HCT116 (cell line): ENCODE measurements around the gene CD8B2. TPM values are rescaled to one million over a fixed set of nuclear protein-coding genes. Genes with fewer than 3 reads are reported as not detected.

Experiments used
- ATAC-seq: fragments of 200-7000 bp; cut with Tn5 transposase; 2 replicates; pipeline ENCODE4 v1.9.1; 2020; ENCODE audit warnings: mild to moderate bottlenecking, moderate library complexity
- BruUV-seq: library from RNA; stranded (reverse); fragments of 400-500 nt; replicated peaks from 2 replicates; lab custom pipeline; 2021; lab: Mats Ljungman, UMichigan
- CTCF ChIA-PET: fragments of 300-600 bp; sonication (Branson Sonifier 250); formaldehyde crosslinking; loops from one replicate; lab custom pipeline; 2021; ENCODE audit warnings: antibody characterized with exemption; lab: Charles Lee
- POLR2A ChIA-PET: fragments of 300-600, 350-600 bp; sonication (Branson Sonifier 250); formaldehyde crosslinking; loops from one replicate; lab custom pipeline; 2021; ENCODE audit warnings: antibody characterized with exemption; lab: Charles Lee
- RAD21 ChIA-PET, 2 experiments: fragments of 300-600 bp; sonication (Branson Sonifier 250); formaldehyde crosslinking; loops; one replicate each; lab custom pipeline; 2023; ENCODE audit warnings: low total read pairs in 2 of 2; ENCODE audit not compliant: uncharacterized antibody in 2 of 2, unreplicated experiment in 2 of 2, low non-redundant PET in 1 of 2; lab: Charles Lee
- DNase-seq: peaks from one replicate; pipeline ENCODE4 v3.0.0-alpha.2; 2010; ENCODE audit warnings: low read depth, low spot score
- H2AFZ ChIP-seq: fragments of 200-600 bp; shearing (Covaris generic), sonication (generic); 2 replicates; pipeline ENCODE4 v1.6.1; 2017; ENCODE audit warnings: low read depth, mixed run types, mixed read lengths, antibody characterized with exemption, low read length; ENCODE audit not compliant: poor library complexity, severe bottlenecking
- H3K27ac ChIP-seq: 2 replicates; pipeline ENCODE4 v1.5.1; 2012; ENCODE audit warnings: low read depth, low read length
- H3K27me3 ChIP-seq: fragments of 200-600 bp; sonication (generic); 2 replicates; pipeline ENCODE4 v1.6.1; 2016; ENCODE audit warnings: mixed run types, low read length, mixed read lengths; ENCODE audit not compliant: insufficient read depth
- H3K36me3 ChIP-seq, 2 experiments: fragments of 200-500 bp in 1 of 2; fragments of 200-600 bp in 1 of 2; sonication (Bioruptor generic) in 1 of 2; sonication (generic) in 1 of 2; 2 replicates each; pipeline versions ENCODE4 v1.5.1 to v1.6.1; 2014 to 2016; ENCODE audit warnings: low read length in 2 of 2, inconsistent platforms in 1 of 2, mixed read lengths in 1 of 2, mixed run types in 1 of 2; ENCODE audit not compliant: insufficient read depth in 2 of 2, control insufficient read depth in 1 of 2
- H3K4me1 ChIP-seq, 2 experiments: fragments of 200-600 bp in 1 of 2; sonication (generic) in 1 of 2; 2 replicates each; pipeline versions ENCODE4 v1.5.1 to v1.6.1; 2012 to 2017; ENCODE audit warnings: low read length in 2 of 2, inconsistent platforms in 1 of 2, mild to moderate bottlenecking in 1 of 2, mixed read lengths in 1 of 2, mixed run types in 1 of 2, moderate library complexity in 1 of 2; ENCODE audit not compliant: insufficient read depth in 2 of 2, control insufficient read depth in 1 of 2
- H3K4me2 ChIP-seq: fragments of 200-600 bp; sonication (generic); 2 replicates; pipeline ENCODE4 v1.6.1; 2017; ENCODE audit warnings: mixed run types, low read length, mixed read lengths
- H3K4me3 ChIP-seq, 2 experiments: fragments of 200-600 bp in 1 of 2; sonication (generic) in 1 of 2; replicated peaks in 1 of 2; 2 replicates each; pipeline ENCODE4 v1.5.1; 2011 to 2016; ENCODE audit warnings: low read length in 2 of 2, control low read depth in 1 of 2, low read depth in 1 of 2, mild to moderate bottlenecking in 1 of 2, mixed read lengths in 1 of 2, mixed run types in 1 of 2
- H3K79me2 ChIP-seq: fragments of 200-600 bp; sonication (generic); 2 replicates; pipeline ENCODE4 v1.6.1; 2017; ENCODE audit warnings: mild to moderate bottlenecking, mixed run types, low read length, moderate library complexity, mixed read lengths; ENCODE audit not compliant: insufficient read depth
- H3K9ac ChIP-seq: fragments of 200-600 bp; sonication (generic); 2 replicates; pipeline ENCODE4 v1.6.1; 2016; ENCODE audit warnings: low read length, mixed read lengths
- H3K9me2 ChIP-seq: fragments of 200-600 bp; sonication (generic), shearing (Covaris generic); 2 replicates; pipeline ENCODE4 v1.6.1; 2017; ENCODE audit warnings: mixed run types, mild to moderate bottlenecking, moderate library complexity; ENCODE audit not compliant: insufficient read depth
- H3K9me3 ChIP-seq, 2 experiments: fragments of 200-500 bp in 1 of 2; fragments of 200-600 bp in 1 of 2; sonication (Bioruptor generic) in 1 of 2; sonication (generic) in 1 of 2; 2 replicates each; pipeline ENCODE4 v1.6.1; 2014 to 2017; ENCODE audit warnings: low read length in 2 of 2, mixed read lengths in 2 of 2, inconsistent platforms in 1 of 2, low read depth in 1 of 2, mild to moderate bottlenecking in 1 of 2, mixed run types in 1 of 2, moderate library complexity in 1 of 2; ENCODE audit not compliant: control insufficient read depth in 1 of 2, insufficient read depth in 1 of 2
- H4K20me1 ChIP-seq: fragments of 200-600 bp; sonication (generic), shearing (Covaris generic); 2 replicates; pipeline ENCODE4 v1.6.1; 2017; ENCODE audit warnings: mixed run types, mild to moderate bottlenecking, moderate library complexity; ENCODE audit not compliant: insufficient read depth
- CEBPB ChIP-seq: IDR thresholded peaks from 2 replicates; pipeline ENCODE4 v1.6.1; 2012; ENCODE audit warnings: low read depth
- EGR1 ChIP-seq: IDR thresholded peaks from 2 replicates; pipeline ENCODE4 v1.6.1; 2012; ENCODE audit warnings: low read depth
- EZH2phosphoT487 ChIP-seq: fragments of 200-600 bp; IDR thresholded peaks from 2 replicates; pipeline ENCODE4 v1.6.1; 2018; ENCODE audit warnings: antibody characterized with exemption, borderline replicate concordance
- JUND ChIP-seq: IDR thresholded peaks from 2 replicates; pipeline ENCODE4 v1.6.1; 2012
- SIN3A ChIP-seq: IDR thresholded peaks from 2 replicates; pipeline ENCODE4 v1.6.1; 2012; ENCODE audit warnings: low read depth
- SP1 ChIP-seq: IDR thresholded peaks from 2 replicates; pipeline ENCODE4 v1.6.1; 2012; ENCODE audit warnings: low read depth
- SRF ChIP-seq: IDR thresholded peaks from 2 replicates; pipeline ENCODE4 v1.6.1; 2012; ENCODE audit warnings: low read depth
- intact Hi-C: fragments of 100-400 bp; cut with micrococcal nuclease; formaldehyde crosslinking; loops from 2 replicates; pipeline ENCODE4 v1.10.0; 2022
- total RNA-seq: library from RNA; stranded (reverse); gene quantifications from one replicate; pipeline ENCODE4 v1.2.1, GENCODE V29; 2021; ENCODE audit not compliant: unreplicated experiment
- TF ChIP-seq, protein P1 (sequence below): IDR thresholded peaks from 2 replicates; pipeline ENCODE4 v1.6.1; 2011; ENCODE audit warnings: mild to moderate bottlenecking, low read length, moderate library complexity; ENCODE audit not compliant: insufficient replicate concordance; ENCODE audit errors: extremely low read depth
- TF ChIP-seq, protein P2 (sequence below): IDR thresholded peaks from 2 replicates; pipeline ENCODE4 v1.6.1; 2012; ENCODE audit warnings: low read depth

CD8B2 gene
- total RNA-seq, 1 experiment from 2014 or later: not detected

DNA sequence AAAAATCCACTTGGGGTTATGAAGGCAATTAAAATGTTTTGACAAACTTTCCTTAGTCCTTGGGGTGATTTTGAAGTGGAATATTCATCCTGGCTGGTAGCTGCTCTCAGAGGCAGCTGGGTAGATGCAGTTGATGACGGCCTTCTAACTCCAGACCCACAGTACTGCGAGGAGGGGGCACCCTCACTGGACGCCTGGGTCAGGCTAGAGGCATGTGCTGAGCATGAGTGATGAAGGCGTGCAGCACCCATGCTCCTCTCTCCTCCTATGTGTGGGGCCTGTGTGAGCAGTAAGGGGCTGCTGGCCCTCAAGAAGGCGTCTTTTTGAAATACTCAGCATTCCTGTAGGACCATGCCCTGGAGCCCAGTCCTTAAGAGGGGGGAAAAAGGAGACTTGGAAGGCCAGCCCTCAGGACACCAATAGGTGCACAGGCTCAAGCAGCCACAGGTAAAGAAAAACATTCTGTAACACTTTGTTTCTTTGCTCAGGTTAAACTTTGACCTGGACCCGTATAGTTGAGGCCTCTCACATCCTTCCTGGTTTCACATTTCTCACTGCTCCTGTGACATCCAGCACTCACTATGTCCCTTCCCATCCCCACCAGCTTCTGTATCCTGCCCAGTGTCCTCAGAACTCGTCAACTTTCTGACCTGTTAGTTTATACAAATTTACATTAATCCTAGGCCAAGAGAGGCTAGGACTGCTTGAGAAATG lies 64.4 kb downstream of the CD8B2 start:
- H3K4me2 ChIP-seq: no peak overlapping the region
- no peak overlapping the region for H2AFZ ChIP-seq
- H3K9me2 ChIP-seq: no peaks in the 10 kb centered on the region
- ChIA-PET CTCF (interaction anchor here (1.5 kb wide), 1 partner anchor 9 kb away, joined by 7 read pairs; no protein-coding TSS in a partner anchor), RAD21 (no interaction called here)
- H3K9ac ChIP-seq: no peak overlapping the region
- H3K27ac ChIP-seq: no peak overlapping the region
- H3K9me3 ChIP-seq: no peaks in the 10 kb centered on the region
- no TSS peak for BruUV-seq
- H3K4me1 ChIP-seq: no peaks in the 10 kb centered on the region
- H3K27me3 ChIP-seq: no peaks in the 10 kb centered on the region
- no peaks in the 10 kb centered on the region for H3K79me2 ChIP-seq
- no peak for TF ChIP-seq EZH2phosphoT487
- no peak for TF ChIP-seq JUND
- TF ChIP-seq SRF: no peak
- TF ChIP-seq, protein P1, sequence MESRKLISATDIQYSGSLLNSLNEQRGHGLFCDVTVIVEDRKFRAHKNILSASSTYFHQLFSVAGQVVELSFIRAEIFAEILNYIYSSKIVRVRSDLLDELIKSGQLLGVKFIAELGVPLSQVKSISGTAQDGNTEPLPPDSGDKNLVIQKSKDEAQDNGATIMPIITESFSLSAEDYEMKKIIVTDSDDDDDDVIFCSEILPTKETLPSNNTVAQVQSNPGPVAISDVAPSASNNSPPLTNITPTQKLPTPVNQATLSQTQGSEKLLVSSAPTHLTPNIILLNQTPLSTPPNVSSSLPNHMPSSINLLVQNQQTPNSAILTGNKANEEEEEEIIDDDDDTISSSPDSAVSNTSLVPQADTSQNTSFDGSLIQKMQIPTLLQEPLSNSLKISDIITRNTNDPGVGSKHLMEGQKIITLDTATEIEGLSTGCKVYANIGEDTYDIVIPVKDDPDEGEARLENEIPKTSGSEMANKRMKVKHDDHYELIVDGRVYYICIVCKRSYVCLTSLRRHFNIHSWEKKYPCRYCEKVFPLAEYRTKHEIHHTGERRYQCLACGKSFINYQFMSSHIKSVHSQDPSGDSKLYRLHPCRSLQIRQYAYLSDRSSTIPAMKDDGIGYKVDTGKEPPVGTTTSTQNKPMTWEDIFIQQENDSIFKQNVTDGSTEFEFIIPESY: no peak
- TF ChIP-seq CEBPB: no peak
- TF ChIP-seq EGR1: no peak
- TF ChIP-seq, all 23 proteins: peak for 0
- Histone ChIP-seq H3K4me3 (no peak overlapping the region), H4K20me1 (no peaks in the 10 kb centered on the region), H3K36me3 (no peaks in the 10 kb centered on the region)
- ATAC-seq (no peak), DNase-seq (no peak)
- POLR2A ChIA-PET: no interaction called here
- intact Hi-C loops: no loop called here

DNA sequence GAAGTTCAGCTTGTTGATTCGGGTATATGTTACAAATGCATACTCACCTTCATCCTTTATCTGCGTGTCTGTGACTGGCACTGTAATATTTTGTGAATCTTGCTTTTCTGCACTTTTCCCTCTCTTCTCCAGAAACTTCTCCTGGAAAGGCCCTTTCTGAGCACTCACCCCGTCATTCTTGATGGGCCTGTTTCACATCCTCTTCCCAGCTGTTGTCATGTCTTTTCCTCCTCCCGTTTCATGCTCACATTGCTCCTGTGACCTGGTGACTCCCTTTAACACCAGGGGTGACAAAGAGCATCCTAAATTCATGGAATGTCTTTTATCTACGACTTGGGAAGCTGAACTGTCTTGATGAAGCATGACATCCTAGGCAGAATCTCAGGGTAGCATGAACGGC lies 65.8 kb downstream of the CD8B2 start:
- intact Hi-C loops: no loop called here
- Histone ChIP-seq H3K9ac (no peak overlapping the region), H3K4me1 (no peaks in the 10 kb centered on the region), H3K4me3 (no peak overlapping the region), H3K27ac (no peak overlapping the region), H3K79me2 (no peaks in the 10 kb centered on the region), H3K9me2 (no peaks in the 10 kb centered on the region), H3K27me3 (no peaks in the 10 kb centered on the region), H2AFZ (no peak overlapping the region), H3K36me3 (no peaks in the 10 kb centered on the region), H3K9me3 (no peaks in the 10 kb centered on the region), H4K20me1 (no peaks in the 10 kb centered on the region), H3K4me2 (no peak overlapping the region)
- CTCF ChIA-PET: interaction anchor here (0.9 to 1.5 kb wide), 2 partner anchors 10 to 30 kb away, joined by 5 to 7 read pairs; no protein-coding TSS in a partner anchor
- DNase-seq: no peak
- ATAC-seq: no peak
- BruUV-seq: no TSS peak
- POLR2A ChIA-PET: no interaction called here
- RAD21 ChIA-PET: no interaction called here
- TF ChIP-seq SP1: no peak
- TF ChIP-seq, protein P2, sequence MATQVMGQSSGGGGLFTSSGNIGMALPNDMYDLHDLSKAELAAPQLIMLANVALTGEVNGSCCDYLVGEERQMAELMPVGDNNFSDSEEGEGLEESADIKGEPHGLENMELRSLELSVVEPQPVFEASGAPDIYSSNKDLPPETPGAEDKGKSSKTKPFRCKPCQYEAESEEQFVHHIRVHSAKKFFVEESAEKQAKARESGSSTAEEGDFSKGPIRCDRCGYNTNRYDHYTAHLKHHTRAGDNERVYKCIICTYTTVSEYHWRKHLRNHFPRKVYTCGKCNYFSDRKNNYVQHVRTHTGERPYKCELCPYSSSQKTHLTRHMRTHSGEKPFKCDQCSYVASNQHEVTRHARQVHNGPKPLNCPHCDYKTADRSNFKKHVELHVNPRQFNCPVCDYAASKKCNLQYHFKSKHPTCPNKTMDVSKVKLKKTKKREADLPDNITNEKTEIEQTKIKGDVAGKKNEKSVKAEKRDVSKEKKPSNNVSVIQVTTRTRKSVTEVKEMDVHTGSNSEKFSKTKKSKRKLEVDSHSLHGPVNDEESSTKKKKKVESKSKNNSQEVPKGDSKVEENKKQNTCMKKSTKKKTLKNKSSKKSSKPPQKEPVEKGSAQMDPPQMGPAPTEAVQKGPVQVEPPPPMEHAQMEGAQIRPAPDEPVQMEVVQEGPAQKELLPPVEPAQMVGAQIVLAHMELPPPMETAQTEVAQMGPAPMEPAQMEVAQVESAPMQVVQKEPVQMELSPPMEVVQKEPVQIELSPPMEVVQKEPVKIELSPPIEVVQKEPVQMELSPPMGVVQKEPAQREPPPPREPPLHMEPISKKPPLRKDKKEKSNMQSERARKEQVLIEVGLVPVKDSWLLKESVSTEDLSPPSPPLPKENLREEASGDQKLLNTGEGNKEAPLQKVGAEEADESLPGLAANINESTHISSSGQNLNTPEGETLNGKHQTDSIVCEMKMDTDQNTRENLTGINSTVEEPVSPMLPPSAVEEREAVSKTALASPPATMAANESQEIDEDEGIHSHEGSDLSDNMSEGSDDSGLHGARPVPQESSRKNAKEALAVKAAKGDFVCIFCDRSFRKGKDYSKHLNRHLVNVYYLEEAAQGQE: no peak
- no peak for TF ChIP-seq EZH2phosphoT487
- no peak for TF ChIP-seq SIN3A
